ENCODE data around the gene SEMG1.

- TF ChIP-seq POLR2A (IDR thresholded peaks at IDR 0.05) (no peak), CTCF (IDR thresholded peaks at IDR 0.05) (no peak)
Observed at GRCh38 chr20:45248609-45249008, 41.8 kb downstream of the SEMG1 start.
